Stimulated activated CD4-positive, alpha-beta T cell treated with anti-CD3 and anti-CD28 coated beads, Interleukin-15, amount 100 ng/mL, for 48 hours (primary cell): ENCODE data around the gene XCL2.
"Not testable (repeated sequence)": the region's sequence is repeated elsewhere in the genome, so short reads cannot be mapped to it uniquely, and the experiment has no call there.

ENCODE experiments used
- DNase-seq, 2 donors: peaks; one replicate each; pipeline ENCODE4 v3.0.0-alpha.2; 2020; ENCODE audit warnings: low read depth in 2 of 2

XCL2 gene

DNA sequence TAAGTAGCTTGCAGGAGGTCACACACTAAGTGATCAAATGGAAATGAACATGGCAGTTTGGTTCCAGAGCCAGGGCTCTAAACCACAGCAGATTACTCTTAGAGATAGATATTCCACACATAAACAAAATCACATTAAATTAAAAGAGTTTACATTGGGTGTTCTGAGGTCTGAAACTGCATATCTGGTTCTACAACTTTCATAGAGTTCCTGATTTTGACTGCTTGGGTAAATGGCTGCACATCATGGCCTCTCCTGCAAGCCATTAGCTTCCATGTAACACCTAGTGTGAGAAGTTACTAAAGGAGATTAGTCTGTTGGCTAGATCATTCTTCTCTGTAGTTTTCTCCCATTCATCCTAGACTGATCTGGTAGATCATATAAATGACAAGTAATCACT, 12.8 kb upstream of the XCL2 start:
- no peak for DNase-seq

DNA sequence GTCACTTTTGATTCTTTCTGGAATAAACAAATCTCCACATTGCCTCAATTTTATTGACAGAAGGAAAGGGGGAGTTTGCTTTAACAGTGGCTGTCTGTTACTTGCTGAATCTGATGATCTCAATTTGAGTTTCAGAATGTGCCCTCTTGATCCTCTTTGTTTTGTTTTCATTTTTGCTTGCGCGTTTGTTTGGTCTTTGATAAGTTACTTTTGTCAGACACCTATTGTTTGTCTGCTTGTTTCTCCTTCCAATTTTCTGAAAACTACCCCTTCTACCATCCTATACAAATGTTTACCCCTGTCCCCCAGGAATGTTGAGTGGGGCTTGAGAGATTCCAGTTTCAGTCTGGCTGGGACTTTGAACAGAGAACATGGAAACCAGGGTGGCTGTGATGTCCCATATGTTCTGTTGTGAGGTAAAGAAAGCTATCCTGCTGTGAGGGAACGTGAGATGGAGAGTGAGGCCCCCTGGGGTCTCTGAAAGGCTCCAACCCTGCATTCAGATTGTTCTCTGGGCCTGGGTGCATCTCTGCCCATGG, 11.8 kb upstream of the XCL2 start:
- no peak for DNase-seq

DNA sequence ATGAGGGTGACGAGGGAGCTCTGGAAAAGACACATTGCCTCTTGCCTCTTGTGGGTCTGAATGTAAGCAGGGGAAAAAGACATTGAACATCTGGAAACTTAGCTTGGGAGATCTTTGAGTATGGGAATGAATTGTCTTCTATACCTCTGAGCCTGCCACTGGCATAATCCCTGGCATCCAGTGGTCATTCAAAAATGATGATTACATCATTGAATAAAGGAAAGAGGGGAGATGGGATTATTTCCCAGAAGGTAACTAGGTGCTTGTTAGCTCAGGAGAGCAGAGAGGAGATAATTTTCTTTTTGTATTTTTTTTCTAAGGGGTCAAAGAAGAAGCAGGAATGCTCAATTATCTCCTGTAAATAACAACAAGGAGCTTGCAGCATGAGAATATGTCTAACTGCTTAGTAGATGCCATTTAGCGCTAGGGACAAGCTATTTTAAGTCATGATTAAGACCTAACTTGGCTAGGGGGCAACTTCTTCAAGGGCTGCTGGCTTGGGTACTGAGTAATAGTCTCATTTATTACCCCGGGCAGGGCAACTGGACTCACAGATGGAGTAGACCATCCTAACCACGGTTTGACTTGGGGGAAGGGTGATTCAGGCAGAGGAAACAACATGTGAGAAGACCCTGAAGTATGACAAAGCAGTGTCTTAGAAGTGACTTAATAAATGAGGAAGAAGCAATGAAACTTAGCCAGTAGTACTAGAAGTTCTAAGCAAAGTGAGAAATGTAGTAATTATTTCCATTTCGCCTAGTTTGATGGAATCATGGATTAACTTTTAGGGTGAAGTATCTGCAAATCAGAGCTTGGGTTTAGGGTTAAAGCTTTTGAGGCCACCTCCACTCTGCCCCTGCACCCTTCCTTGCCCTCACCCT, 11.0 kb upstream of the XCL2 start:
- DNase-seq = no peak

DNA sequence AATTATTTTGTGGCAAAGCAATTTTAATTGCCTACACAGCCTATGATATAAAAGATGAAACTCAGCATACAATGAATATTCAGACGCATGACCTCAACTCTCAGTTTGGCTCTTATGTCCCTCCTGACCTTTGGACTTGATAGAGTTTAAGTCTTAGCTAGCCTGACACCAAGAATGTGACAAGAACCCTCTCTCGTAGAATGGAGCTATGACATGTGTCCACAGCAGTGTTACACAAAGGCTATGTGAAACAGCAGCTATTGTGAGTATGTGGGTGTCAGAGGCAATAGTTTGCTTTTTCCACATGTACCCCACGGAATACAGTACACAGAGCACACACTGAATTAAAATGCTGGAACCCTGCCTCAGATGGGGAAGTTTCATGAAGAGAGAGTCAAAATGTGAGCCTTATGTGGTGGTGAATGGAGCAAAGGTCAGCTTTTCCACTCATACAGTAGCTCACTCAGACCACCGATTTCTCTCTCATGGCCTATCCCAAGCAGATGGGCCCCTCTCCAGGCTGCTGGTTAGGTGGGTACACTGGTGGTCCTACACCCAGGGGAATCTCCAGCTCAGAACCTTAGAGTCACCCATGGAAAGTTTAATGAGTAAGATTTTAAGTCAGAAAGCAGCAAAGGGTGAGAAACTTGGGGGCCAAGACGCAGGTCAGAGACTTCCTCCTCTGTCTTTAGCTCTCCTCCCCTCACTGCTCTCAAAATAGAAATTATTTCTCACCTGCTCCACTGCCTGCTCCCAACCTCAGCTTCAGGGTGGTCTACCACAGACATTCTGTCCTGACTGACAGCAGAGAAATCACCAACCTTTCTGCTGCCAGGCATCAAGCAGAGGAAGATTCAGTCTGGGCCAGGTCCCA, 10.1 kb upstream of the XCL2 start:
- DNase-seq = no peak

DNA sequence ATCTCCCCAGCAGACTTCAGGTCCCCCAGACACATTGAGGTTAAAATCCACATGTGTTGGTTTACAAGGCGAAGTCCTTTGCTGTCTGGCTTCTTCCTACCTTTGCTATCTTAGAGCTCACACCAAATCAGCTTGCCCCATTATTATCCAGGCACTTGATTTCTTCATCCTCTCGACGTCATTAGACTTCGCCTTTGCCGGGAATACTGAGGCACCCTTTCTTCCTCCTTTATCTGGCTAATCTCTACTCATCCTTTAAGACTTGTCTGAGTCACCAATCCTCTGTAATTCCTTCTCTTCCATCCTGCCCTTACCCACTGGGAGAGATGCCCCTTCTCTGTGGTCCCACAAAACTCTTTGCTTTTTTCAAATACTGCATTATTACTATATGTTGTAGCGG, 9.2 kb upstream of the XCL2 start:
- DNase-seq = no peak

DNA sequence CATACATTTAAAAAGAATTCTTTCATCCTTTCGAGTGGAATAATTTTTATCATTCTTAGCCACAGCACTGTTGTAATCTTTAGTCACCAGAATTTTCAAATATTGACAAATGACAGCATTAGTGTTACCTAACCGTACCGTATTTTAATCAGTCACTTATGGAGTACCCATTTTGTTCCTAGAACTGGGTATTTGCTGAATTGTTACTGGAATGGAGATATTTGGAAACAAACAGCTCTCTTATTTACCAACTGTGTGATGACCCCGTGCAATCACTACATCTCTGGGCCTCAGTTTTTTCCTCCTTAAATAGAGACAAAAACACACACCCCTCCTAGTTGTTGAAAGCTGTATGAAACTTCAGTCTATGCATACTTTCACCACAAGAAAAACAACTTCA, 7.9 kb upstream of the XCL2 start:
- DNase-seq = no peak

DNA sequence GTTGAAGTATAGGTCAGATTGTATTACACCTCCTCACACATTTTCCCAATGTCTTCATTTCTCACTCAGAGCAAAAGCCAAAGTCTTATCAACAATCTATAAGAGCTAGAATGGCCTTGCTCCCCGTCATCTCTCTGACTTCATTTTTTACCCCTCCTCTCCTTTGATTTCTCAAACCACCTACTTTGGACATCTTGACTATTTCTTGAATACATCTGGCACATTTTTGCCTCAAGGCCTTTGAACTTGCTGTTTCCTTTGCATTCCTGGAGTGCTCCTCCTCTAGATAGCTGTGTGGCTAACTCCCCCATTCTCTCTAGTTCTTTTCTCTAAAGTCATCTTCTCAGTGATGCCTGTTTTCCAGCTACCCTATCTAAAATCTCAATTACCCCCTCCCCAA, 7.2 kb upstream of the XCL2 start:
- DNase-seq = no peak

DNA sequence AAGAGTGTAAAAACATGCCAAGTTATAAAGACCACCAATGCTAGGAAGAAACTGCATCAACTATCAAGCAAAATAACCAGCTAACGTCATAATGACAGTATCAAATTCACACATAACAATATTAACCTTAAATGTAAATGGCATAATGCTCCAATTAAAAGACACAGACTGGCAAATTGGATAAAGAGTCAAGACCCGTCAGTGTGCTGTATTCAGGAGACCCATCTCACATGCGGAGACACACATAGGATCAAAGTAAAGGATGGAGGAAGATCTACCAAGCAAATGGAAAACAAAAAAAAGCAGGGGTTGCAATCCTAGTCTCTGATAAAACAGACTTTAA, 2.7 kb upstream of the XCL2 start:
- DNase-seq = not testable (repeated sequence)

DNA sequence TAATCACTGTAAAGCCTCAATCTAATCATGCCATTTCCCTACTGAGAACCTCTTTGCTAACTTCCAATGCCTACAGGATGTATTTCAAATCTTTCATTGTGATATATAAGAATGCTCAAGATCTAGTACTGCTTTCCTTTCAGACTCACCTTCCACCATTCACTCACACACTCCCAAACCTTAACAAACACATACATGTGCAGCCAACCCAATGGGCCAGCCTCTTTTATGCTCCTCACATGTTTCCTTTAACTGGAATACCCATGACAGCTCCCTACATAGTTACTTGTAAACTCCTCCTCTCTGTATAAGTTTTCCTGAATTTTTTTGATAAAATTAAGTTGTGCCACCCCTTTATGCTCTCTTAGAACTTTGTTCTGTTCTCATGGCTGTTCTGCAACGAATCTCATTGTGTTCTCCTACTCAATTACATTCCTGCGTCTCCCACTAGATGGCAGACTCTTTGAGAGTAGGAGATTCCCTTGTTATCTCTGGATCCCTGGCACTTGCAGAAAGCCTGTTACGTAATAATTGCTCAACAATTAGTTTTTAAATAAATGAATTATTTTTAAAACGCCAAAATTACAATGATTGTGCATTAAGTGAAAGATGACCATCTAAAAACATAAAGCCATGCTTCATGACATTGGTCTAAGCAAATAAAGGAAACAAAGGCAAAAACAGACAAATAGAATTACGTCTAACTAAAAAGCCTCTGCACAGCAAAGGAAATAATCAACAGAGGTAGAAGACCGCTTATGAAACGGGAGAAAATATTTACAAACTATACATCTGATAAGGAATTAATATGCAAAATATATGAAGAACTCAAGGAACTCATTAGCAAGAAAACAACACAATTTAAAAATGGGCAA, 2.1 kb upstream of the XCL2 start:
- DNase-seq = not testable (repeated sequence)

DNA sequence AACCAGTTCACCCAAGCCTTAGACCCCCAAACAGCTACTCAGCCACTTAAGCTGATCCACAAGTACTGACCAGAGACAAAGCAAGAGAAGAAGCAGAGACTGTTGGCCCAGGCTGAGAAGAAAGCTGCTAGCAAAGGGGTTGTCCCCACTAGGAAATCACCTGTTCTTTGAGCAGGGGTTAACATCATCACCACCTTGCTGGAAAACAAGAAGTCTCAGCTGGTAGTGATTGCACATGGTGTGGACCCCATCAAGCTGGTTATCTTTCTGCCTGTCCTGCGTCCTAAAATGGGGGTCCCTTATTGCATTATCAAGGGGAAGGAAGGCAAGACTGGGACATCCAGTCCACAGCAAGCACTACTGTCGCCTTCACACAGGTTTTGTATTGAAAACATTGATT, 819 bp downstream of the XCL2 start:
- not testable (repeated sequence) for DNase-seq

DNA sequence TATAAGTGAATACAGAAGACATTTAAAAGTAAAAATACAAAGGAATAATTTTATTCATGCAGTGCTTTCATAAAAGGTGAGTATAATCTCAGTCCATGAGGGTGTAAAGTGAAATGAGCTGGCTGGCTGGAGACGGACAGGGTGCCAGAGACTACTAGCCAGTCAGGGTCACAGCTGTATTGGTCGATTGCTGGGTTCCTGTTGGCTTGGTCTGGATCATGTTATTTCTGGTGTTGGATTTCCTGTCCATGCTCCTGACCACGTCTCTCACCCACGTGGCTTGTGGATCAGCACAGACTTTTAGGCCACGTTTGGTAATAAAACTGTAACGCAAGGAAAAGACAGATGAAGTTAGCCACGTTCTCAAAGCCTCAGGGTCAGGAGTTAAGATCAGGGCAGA, 3.0 kb downstream of the XCL2 start:
- not testable (repeated sequence) for DNase-seq

DNA sequence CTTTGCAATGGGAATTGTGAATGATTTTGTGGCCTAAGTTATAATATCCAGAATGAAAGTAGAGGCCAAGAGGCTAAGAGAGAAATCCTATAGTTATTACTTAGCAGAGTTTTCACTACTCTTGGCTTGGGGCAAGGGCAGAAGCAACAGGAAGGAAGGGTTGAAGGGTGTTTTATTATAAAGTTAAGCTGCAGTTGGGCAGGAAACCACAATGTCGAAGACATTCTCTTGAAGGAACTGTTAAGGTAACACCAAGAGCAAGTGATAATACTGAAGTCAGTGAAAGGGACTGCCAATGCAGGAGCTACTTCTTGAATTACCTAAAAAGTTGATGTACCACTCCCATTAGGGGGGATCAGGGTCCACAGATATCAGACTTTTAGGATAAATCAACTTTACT, 8.3 kb downstream of the XCL2 start:
- DNase-seq = no peak

DNA sequence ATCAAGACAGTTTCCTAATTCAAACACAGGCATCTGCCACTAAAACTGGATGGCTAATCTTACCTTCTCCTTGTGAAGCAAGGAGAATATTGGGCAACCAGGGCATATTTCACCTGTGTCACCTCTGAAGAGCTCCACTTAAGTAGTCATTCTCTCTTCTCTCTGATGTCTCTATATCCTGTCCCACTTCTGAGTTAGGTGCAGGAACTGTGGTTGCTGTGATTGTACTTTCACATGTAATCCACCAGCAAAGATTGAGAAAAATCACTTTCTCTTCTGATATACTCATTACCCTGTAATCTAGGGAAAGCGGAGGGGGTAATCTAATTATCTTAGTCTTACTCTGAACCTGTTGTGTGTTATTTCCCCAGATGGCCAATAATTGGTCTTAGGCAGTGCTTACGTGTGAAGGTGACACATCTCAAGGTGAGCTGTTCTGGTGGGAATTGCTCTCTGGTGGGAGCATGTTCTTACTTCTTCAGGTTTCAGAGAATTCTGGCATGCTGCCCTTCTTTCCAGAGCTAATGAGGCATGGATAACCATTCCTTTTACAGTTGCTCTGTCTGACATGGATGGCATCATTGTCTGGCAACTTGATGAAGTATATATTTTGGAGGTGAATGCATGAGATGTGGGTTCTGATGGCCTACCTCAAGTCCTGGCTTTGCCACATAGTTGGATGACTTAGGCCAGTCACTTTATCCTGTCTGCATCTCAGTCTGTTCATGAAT, 12.0 kb downstream of the XCL2 start:
- no peak for DNase-seq

DNA sequence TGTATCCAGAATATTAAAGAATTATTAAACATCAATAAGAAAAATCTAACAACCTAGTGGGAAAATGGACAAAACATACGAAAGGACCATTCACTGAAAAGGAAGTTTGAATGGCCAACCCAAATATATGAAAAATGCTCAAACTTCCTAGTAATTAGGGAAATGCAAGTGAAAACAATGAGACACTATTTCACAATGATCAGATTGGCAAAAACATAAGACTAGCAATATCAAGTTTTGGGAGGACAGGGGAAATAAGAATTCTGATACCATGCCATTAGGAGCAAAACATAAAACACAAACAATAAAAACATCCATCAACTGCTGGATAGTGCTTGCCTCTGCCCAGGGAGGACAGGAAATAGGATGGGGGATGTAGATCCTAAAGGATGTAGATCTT, 14.3 kb downstream of the XCL2 start:
- no peak for DNase-seq

DNA sequence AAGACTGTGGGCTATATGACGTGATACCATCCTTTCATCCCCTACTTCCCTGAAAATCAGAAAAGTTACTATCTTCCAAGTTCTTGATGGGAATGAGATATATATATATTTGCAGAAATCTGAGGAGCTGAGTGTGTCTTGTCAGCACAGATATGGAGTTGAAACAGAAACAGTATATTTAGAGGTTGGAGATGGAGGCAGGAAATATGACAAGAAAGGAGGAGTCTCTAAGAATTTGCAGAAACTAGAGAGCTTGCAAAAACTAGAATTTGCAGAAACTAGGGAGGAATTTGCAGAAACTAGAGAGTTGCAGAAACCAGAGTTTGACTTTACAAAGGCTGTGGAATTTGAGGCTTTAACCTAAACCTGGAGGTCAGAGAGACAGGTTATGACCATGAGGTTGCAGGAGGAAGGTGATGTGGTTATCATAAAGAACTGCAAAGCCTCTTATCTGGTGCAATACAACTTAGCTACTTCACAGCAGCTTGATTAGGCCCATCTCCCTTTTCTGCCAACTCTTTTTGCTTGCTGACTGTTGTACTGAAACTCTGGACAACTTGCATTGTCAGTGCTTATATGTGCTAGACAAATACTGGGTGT, 22.3 kb downstream of the XCL2 start:
- DNase-seq = no peak

DNA sequence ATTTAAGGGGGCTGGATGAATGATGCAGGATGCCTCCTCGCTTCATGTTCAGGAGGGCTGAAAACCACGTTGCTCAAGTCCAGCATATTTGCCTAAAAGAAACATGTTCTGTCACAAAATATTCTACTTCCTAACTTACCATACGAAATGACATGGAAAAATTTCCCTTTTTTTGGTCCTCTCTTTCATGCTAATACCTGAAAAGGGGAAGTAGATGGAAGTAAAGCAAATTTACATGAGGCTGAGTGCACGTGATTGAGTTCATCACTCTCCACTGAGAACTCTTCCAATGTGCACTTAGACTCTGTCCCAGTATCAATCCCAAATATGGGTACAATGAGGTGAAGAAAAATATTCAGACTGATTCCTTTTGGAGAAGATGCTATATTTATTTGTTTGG, 23.0 kb downstream of the XCL2 start:
- DNase-seq = no peak

DNA sequence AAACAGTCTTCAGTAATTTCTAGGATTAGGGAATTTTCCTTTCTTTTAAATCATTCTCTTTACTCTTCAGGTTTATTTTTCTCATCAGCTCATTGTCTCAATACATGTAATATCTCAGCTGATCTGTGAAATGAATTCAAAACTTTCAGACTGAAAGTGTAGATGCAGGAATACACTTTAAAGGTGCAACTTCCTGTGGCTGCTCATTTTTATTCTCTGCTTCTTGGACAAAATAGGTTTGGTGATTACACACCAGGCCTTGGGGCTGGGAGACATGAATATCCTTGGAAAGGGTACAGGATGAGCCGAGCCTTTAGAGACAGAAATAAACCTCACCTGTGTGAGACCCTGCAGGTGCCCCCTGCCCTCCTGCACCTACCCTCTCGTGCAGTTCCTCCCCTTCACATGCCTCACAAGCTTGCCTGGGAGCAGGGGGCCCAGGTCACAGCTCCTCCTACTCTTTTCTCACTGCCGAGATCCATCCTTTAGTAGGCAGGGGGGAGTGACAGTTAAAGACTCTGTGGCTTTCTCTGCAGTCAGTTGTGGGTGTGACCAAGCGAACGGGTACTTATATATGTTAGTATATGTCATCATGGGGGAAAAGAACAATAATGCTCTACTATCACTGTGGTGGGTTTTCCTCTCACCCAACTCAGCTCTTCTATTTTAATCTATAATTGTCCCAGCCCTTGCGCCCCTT, 23.6 kb downstream of the XCL2 start:
- peak; percentile 20 to 28 for DNase-seq

DNA sequence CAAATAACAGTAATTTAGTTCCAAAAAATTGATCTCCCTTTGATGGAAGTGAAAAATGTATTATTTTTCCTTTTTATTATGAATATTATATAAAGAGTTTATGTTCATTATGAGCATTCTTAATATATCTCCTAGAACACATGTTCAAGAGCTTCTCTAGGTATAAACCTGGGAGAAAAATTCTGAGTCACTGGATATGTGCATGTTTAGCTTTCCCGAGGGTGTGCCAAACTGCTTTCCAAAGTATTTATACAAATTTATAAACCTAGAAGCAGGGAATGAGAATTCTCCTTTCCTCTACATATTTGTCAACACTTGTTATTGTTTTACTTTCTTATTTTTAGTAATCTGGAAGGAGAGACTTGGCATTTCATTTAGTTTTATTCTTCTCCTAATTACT, 25.0 kb downstream of the XCL2 start:
- DNase-seq = no peak

DNA sequence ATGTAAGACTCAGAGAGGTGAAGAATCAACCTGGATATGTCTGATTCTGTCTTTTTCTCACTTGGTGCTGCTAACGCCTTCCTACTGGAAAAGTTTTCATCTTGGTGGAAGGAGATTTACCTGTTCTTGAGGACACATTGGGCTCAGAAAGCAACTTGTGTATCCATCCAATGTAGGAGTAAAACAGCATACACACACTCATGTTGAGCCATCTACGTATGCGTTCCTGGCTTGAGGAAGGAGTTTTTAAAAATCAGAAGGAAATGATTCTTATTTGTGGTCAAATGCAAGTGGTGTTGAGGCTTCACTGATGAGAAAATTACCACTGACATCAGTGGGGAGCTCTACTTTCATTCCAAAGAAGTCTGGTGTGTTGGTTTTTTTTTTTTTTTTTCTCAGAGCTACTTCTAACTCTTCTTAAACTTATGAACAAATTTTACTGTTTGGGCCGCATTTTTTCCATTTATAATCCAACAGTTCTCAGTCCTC, 25.6 kb downstream of the XCL2 start:
- no peak for DNase-seq

DNA sequence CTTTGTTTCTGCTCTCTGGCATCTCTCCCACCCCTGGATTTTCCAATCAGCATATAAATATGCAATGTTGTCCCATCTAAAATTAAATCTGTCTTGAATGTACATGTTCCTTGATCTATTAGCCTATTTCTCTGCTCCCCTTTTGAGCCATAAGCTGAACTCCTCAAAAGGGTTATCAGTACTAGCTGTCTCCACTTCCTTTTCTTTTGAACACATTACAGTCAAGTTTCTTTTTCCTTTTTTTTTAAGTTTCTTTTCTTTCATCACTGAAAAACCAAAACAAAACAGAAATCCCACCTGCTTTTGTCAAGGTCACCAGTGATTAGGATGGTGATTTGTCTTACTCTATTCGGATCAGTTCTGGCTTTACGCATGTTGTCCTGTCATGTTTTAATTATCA, 29.3 kb downstream of the XCL2 start:
- no peak for DNase-seq
